Keratinocyte (primary cell): ENCODE measurements around the gene PDZRN3. TPM values are rescaled to one million over a fixed set of nuclear protein-coding genes. Genes with fewer than 3 reads are reported as not detected.

Experiments
- DNase-seq: peaks from one replicate; pipeline ENCODE4 v3.0.0-alpha.2; 2011; ENCODE audit warnings: low read depth, missing footprints, low spot score
- FAIRE-seq: peaks from 2 replicates; lab custom pipeline; 2011; peaks lifted over from hg19 to GRCh38; lab: Jason Lieb, UNC
- H2AFZ ChIP-seq: 2 replicates; pipeline ENCODE4 v1.6.0; 2012; ENCODE audit warnings: low read length, control low read depth, inconsistent platforms; ENCODE audit not compliant: control insufficient read depth
- H3K27ac ChIP-seq: 2 replicates; pipeline ENCODE4 v1.5.1; 2011; ENCODE audit warnings: low read length; ENCODE audit not compliant: control insufficient read depth, insufficient read depth
- H3K27me3 ChIP-seq: 3 replicates; pipeline ENCODE4 v1.6.0; 2011; ENCODE audit warnings: low read length; ENCODE audit not compliant: control insufficient read depth, insufficient read depth; ENCODE audit errors: extremely low read depth
- H3K36me3 ChIP-seq, 2 experiments: 2 replicates in 1 of 2; 3 replicates in 1 of 2; pipeline ENCODE4 v1.5.1; 2011; ENCODE audit warnings: low read length in 2 of 2, mild to moderate bottlenecking in 1 of 2; ENCODE audit not compliant: control insufficient read depth in 2 of 2, insufficient read depth in 2 of 2; ENCODE audit errors: extremely low read depth in 1 of 2
- H3K4me1 ChIP-seq: 3 replicates; pipeline ENCODE4 v1.5.1; 2011; ENCODE audit warnings: low read length; ENCODE audit not compliant: control insufficient read depth, insufficient read depth; ENCODE audit errors: extremely low read depth
- H3K4me2 ChIP-seq: 3 replicates; pipeline ENCODE4 v1.6.0; 2011; ENCODE audit warnings: low read depth, low read length; ENCODE audit not compliant: control insufficient read depth, insufficient read depth; ENCODE audit errors: extremely low read depth
- H3K4me3 ChIP-seq, 3 experiments: fragments of 200-600 bp in 1 of 3; sonication (generic) in 1 of 3; 2 replicates in 2 of 3; 3 replicates in 1 of 3; pipeline ENCODE4 v1.5.1; 2011 to 2016; ENCODE audit warnings: low read length in 3 of 3, mild to moderate bottlenecking in 3 of 3, control low read depth in 2 of 3, inconsistent platforms in 1 of 3, low read depth in 1 of 3, mixed read lengths in 1 of 3, mixed run types in 1 of 3, moderate library complexity in 1 of 3; ENCODE audit not compliant: control insufficient read depth in 2 of 3, insufficient read depth in 2 of 3; ENCODE audit errors: extremely low read depth in 1 of 3
- H3K79me2 ChIP-seq: 2 replicates; pipeline ENCODE4 v1.6.0; 2012; ENCODE audit warnings: low read length; ENCODE audit not compliant: control insufficient read depth, insufficient read depth
- H3K9ac ChIP-seq: 3 replicates; pipeline ENCODE4 v1.6.0; 2011; ENCODE audit warnings: low read length; ENCODE audit not compliant: control insufficient read depth, insufficient read depth; ENCODE audit errors: extremely low read depth
- H3K9me1 ChIP-seq: 3 replicates; pipeline ENCODE4 v1.6.0; 2011; ENCODE audit warnings: low read length; ENCODE audit not compliant: control insufficient read depth, insufficient read depth; ENCODE audit errors: extremely low read depth
- H3K9me3 ChIP-seq: 2 replicates; pipeline ENCODE4 v1.5.1; 2012; ENCODE audit warnings: low read depth, low read length; ENCODE audit not compliant: control insufficient read depth
- H4K20me1 ChIP-seq: 3 replicates; pipeline ENCODE4 v1.6.0; 2011; ENCODE audit warnings: low read length; ENCODE audit not compliant: control insufficient read depth, insufficient read depth; ENCODE audit errors: extremely low read depth
- CTCF ChIP-seq, 3 experiments: IDR thresholded peaks in 1 of 3; conservative IDR thresholded peaks in 1 of 3; optimal IDR thresholded peaks in 1 of 3; 2 replicates in 2 of 3; 3 replicates in 1 of 3; pipeline versions ENCODE3 to v1.5.1; 2011; ENCODE audit warnings: low read length in 3 of 3, mild to moderate bottlenecking in 3 of 3, moderate library complexity in 2 of 3, control low read depth in 1 of 3, inconsistent platforms in 1 of 3; ENCODE audit not compliant: insufficient read depth in 2 of 3; ENCODE audit errors: extremely low read depth in 1 of 3
- EZH2 ChIP-seq: IDR thresholded peaks from one replicate; pipeline ENCODE4 v1.6.1; 2012; ENCODE audit warnings: inconsistent platforms, mild to moderate bottlenecking, low read length, moderate library complexity
- dilution Hi-C: fragments of 300-500 bp; cut with MboI; formaldehyde crosslinking; loops from one replicate; pipeline ENCODE4 v1.7.0; 2020; ENCODE audit warnings: low sequenced_read_pairs; ENCODE audit not compliant: extremely low pct_ligation_motif_present
- polyA plus RNA-seq, 5 experiments: library from polyadenylated mRNA; depleted of rRNA in 3 of 5; stranded (reverse) in 3 of 5; stranded (forward) in 1 of 5; unstranded in 1 of 5; fragments of >200 nt; gene quantifications; 1 replicate in 1 of 5; 2 replicates in 3 of 5; 3 replicates in 1 of 5; pipeline versions ENCODE4 v1.2.1 to v1.2.3, GENCODE V29; 2011 to 2012; ENCODE audit warnings: missing spikeins in 2 of 5, low read depth in 1 of 5, low replicate concordance in 1 of 5

The PDZRN3 gene
- polyA plus RNA-seq, 1 donor (not counting 4 experiments of a cell fraction or from before 2014, with no cell fraction given) = not detected

DNA sequence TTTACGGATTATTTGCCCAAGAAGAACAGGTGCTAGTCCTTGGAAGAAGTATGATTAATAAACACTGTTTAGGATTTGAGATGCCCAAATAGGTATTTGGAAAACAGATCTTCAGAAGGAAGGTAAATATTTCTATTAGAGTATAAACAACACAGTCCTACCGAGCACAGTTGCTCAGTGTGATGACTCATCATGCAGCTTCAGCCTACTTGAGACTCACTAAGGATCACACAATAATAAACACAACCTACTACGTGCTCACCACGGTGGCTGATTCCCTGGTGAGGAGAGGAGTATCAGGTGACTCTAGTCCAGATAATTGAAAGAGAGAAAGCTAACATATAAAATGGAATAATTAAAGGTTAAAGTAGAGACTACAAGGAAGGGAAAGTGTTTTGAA lies 72.0 kb downstream of the PDZRN3 start:
- no peak overlapping the region for H3K4me3 ChIP-seq
- H3K27me3 ChIP-seq = no peaks in the 10 kb centered on the region
- no peaks in the 10 kb centered on the region for H3K79me2 ChIP-seq
- H2AFZ ChIP-seq = no peak overlapping the region
- DNase-seq (no peak), FAIRE-seq (peak; percentile 69)
- H3K4me2 ChIP-seq = no peak overlapping the region
- no peak for TF ChIP-seq CTCF (optimal IDR thresholded peaks at IDR 0.05 in 1 of 3, IDR thresholded peaks at IDR 0.05 in 1 of 3, conservative IDR thresholded peaks at IDR 0.05 in 1 of 3; ENCODE audit: extremely low read depth in 1 of 3, insufficient read depth in 2 of 3, low read length in 3 of 3)
- dilution Hi-C loops = no loop called here
- no peak overlapping the region for H3K27ac ChIP-seq
- no peaks in the 10 kb centered on the region for H4K20me1 ChIP-seq
- no peak overlapping the region for H3K9ac ChIP-seq
- H3K9me1 ChIP-seq = no peaks in the 10 kb centered on the region
- no peaks in the 10 kb centered on the region for H3K9me3 ChIP-seq
- H3K36me3 ChIP-seq = no peaks in the 10 kb centered on the region
- peaks cover 4% of the 10 kb centered on the region for H3K4me1 ChIP-seq

- no peaks in the 10 kb centered on the region for H3K9me3 ChIP-seq
- H2AFZ ChIP-seq = no peak overlapping the region
- peaks cover 23% of the 10 kb centered on the region for H3K4me1 ChIP-seq
- H3K4me3 ChIP-seq = no peak overlapping the region
- no peak for TF ChIP-seq EZH2
- no peak for TF ChIP-seq CTCF (optimal IDR thresholded peaks at IDR 0.05 in 1 of 3, IDR thresholded peaks at IDR 0.05 in 1 of 3, conservative IDR thresholded peaks at IDR 0.05 in 1 of 3; ENCODE audit: extremely low read depth in 1 of 3, insufficient read depth in 2 of 3, low read length in 3 of 3)
- H3K4me2 ChIP-seq = no peak overlapping the region
- H3K79me2 ChIP-seq = no peaks in the 10 kb centered on the region
- DNase-seq (no peak), FAIRE-seq (no peak)
- dilution Hi-C loops = no loop called here
- H3K27me3 ChIP-seq = no peaks in the 10 kb centered on the region
- H4K20me1 ChIP-seq = no peaks in the 10 kb centered on the region
- no peaks in the 10 kb centered on the region for H3K36me3 ChIP-seq
- H3K27ac ChIP-seq = no peak overlapping the region
- no peak overlapping the region for H3K9ac ChIP-seq
- peaks cover 2% of the 10 kb centered on the region for H3K9me1 ChIP-seq
Observed at GRCh38 chr3:73550032-73550431, 74.7 kb downstream of the PDZRN3 start.
